Neural progenitor cell (in vitro differentiated cells): ENCODE results near the gene TNRC18. TPM values are rescaled to one million over a fixed set of nuclear protein-coding genes. Genes with fewer than 3 reads are reported as not detected.

Experiments used
- DNase-seq: peaks from one replicate; pipeline ENCODE4 v3.0.0-alpha.2; 2016; ENCODE audit warnings: low spot score
- H2AFZ ChIP-seq: fragments of 200-600 bp; sonication (generic); replicated peaks from 2 replicates; pipeline ENCODE4 v1.6.1; 2016; ENCODE audit warnings: antibody characterized with exemption
- H3F3A ChIP-seq: fragments of 200-600 bp; sonication (generic); 2 replicates; pipeline ENCODE4 v1.6.1; 2016; ENCODE audit warnings: antibody characterized with exemption, low read depth
- H3K27ac ChIP-seq: fragments of 200-600 bp; sonication (generic); 2 replicates; pipeline ENCODE4 v1.5.1; 2016; ENCODE audit warnings: mild to moderate bottlenecking
- H3K27me3 ChIP-seq: fragments of 200-600 bp; sonication (generic); 2 replicates; pipeline ENCODE4 v1.6.1; 2016; ENCODE audit warnings: mild to moderate bottlenecking, moderate library complexity
- H3K36me3 ChIP-seq: fragments of 200-600 bp; sonication (generic); 2 replicates; pipeline ENCODE4 v1.5.1; 2016
- H3K4me1 ChIP-seq: fragments of 200-600 bp; sonication (generic); 2 replicates; pipeline ENCODE4 v1.6.1; 2016; ENCODE audit warnings: mixed run types
- H3K4me2 ChIP-seq: fragments of 200-600 bp; sonication (generic); 2 replicates; pipeline ENCODE4 v1.6.1; 2016
- H3K4me3 ChIP-seq: fragments of 200-600 bp; sonication (generic); 2 replicates; pipeline ENCODE4 v1.5.1; 2016
- H3K79me2 ChIP-seq: fragments of 200-600 bp; sonication (generic); 2 replicates; pipeline ENCODE4 v1.6.1; 2016; ENCODE audit warnings: low read depth
- H3K9ac ChIP-seq: fragments of 200-600 bp; sonication (generic); 2 replicates; pipeline ENCODE4 v1.6.1; 2016
- H3K9me3 ChIP-seq: fragments of 200-600 bp; sonication (generic); 2 replicates; pipeline ENCODE4 v1.5.1; 2016; ENCODE audit warnings: low read depth
- H4K20me1 ChIP-seq: fragments of 200-600 bp; sonication (generic); 2 replicates; pipeline ENCODE4 v1.6.1; 2016; ENCODE audit warnings: low read depth
- H3K27ac Mint-ChIP-seq: 3 replicates; pipeline ENCODE4 v1.8.0; 2021; ENCODE audit warnings: mixed read lengths
- H3K27me3 Mint-ChIP-seq: 2 replicates; pipeline ENCODE4 v1.8.0; 2022; ENCODE audit warnings: low read depth, mild to moderate bottlenecking, inconsistent platforms, moderate library complexity, mixed read lengths; ENCODE audit not compliant: insufficient read depth
- H3K36me3 Mint-ChIP-seq: 3 replicates; pipeline ENCODE4 v1.8.0; 2021; ENCODE audit warnings: mixed read lengths
- H3K4me1 Mint-ChIP-seq: 3 replicates; pipeline ENCODE4 v1.8.0; 2021; ENCODE audit warnings: mixed read lengths
- H3K4me3 Mint-ChIP-seq: 3 replicates; pipeline ENCODE4 v1.8.0; 2021; ENCODE audit warnings: mild to moderate bottlenecking, moderate library complexity, mixed read lengths
- H3K9me3 Mint-ChIP-seq: 3 replicates; pipeline ENCODE4 v1.8.0; 2020; ENCODE audit warnings: mixed read lengths
- CTCF ChIP-seq: fragments of 200-600 bp; sonication (generic); IDR thresholded peaks from 2 replicates; pipeline ENCODE4 v1.5.1; 2017; ENCODE audit warnings: antibody characterized with exemption, mild to moderate bottlenecking
- EZH2 ChIP-seq: fragments of 200-600 bp; sonication (generic); IDR thresholded peaks from 2 replicates; pipeline ENCODE4 v1.6.1; 2017; ENCODE audit warnings: antibody characterized with exemption, mild to moderate bottlenecking, moderate library complexity
- EZH2phosphoT487 ChIP-seq: fragments of 200-600 bp; sonication (generic); IDR thresholded peaks from 2 replicates; pipeline ENCODE4 v1.6.1; 2017; ENCODE audit warnings: antibody characterized with exemption
- total RNA-seq: library from RNA; depleted of rRNA; stranded (reverse); fragments of >200 nt; gene quantifications from 2 replicates; pipeline ENCODE4 v1.2.3, GENCODE V29; 2015; ENCODE audit warnings: low replicate concordance

TNRC18 gene
- total RNA-seq, 1 donor from 2014 or later = 16.1 TPM

GRCh38 chr7:5377279-5377678 lies 46.4 kb downstream of the TNRC18 start:
- Histone ChIP-seq H3F3A (peaks cover 1% of the 10 kb centered on the region), H3K4me2 (no peak overlapping the region), H3K79me2 (peaks cover 18% of the 10 kb centered on the region), H3K27ac (no peak overlapping the region), H3K4me3 (no peak overlapping the region), H3K9ac (no peak overlapping the region), H3K9me3 (no peaks in the 10 kb centered on the region), H4K20me1 (peaks cover 44% of the 10 kb centered on the region), H2AFZ (no peak overlapping the region), H3K36me3 (no peaks in the 10 kb centered on the region), H3K4me1 (peaks cover 5% of the 10 kb centered on the region), H3K27me3 (no peaks in the 10 kb centered on the region)
- Mint-ChIP-seq H3K27me3 (peaks cover 4% of the 10 kb centered on the region), H3K4me3 (no peak overlapping the region), H3K9me3 (no peaks in the 10 kb centered on the region), H3K4me1 (peaks cover 10% of the 10 kb centered on the region), H3K36me3 (peaks cover 20% of the 10 kb centered on the region), H3K27ac (no peak overlapping the region)
- TF ChIP-seq EZH2 = no peak
- no peak for TF ChIP-seq EZH2phosphoT487
- no peak for TF ChIP-seq CTCF
- DNase-seq = no peak

- Mint-ChIP-seq H3K36me3 (peaks cover 20% of the 10 kb centered on the region), H3K27ac (no peak overlapping the region), H3K9me3 (no peaks in the 10 kb centered on the region), H3K27me3 (peaks cover 4% of the 10 kb centered on the region), H3K4me1 (no peaks in the 10 kb centered on the region), H3K4me3 (no peak overlapping the region)
- H3K9me3 ChIP-seq = no peaks in the 10 kb centered on the region
- no peaks in the 10 kb centered on the region for H3K27me3 ChIP-seq
- no peak overlapping the region for H3K27ac ChIP-seq
- H3K4me3 ChIP-seq = no peak overlapping the region
- no peaks in the 10 kb centered on the region for H3K4me1 ChIP-seq
- H3K9ac ChIP-seq = no peak overlapping the region
- H3K79me2 ChIP-seq = peaks cover 5% of the 10 kb centered on the region
- TF ChIP-seq EZH2phosphoT487 = no peak
- no peak for TF ChIP-seq EZH2
- no peak for TF ChIP-seq CTCF
- no peaks in the 10 kb centered on the region for H3K36me3 ChIP-seq
- H3K4me2 ChIP-seq = no peak overlapping the region
- no peaks in the 10 kb centered on the region for H3F3A ChIP-seq
- no peak for DNase-seq
- H4K20me1 ChIP-seq = peaks cover 30% of the 10 kb centered on the region
- H2AFZ ChIP-seq = no peak overlapping the region
Measured at GRCh38 chr7:5375925-5376324, 47.7 kb downstream of the TNRC18 start.

GRCh38 chr7:5374464-5374863 lies 49.2 kb downstream of the TNRC18 start:
- H3K4me3 ChIP-seq = no peak overlapping the region
- no peaks in the 10 kb centered on the region for H3K36me3 ChIP-seq
- H3K27me3 Mint-ChIP-seq = peaks cover 2% of the 10 kb centered on the region
- H4K20me1 ChIP-seq = peaks cover 25% of the 10 kb centered on the region
- H3K4me2 ChIP-seq = no peak overlapping the region
- H3K27me3 ChIP-seq = no peaks in the 10 kb centered on the region
- H3K27ac Mint-ChIP-seq = no peak overlapping the region
- no peaks in the 10 kb centered on the region for H3K79me2 ChIP-seq
- H3K9ac ChIP-seq = no peak overlapping the region
- no peak for DNase-seq
- TF ChIP-seq CTCF (no peak), EZH2phosphoT487 (no peak), EZH2 (no peak)
- no peaks in the 10 kb centered on the region for H3K4me1 ChIP-seq
- H3F3A ChIP-seq = no peaks in the 10 kb centered on the region
- peaks cover 22% of the 10 kb centered on the region for H3K36me3 Mint-ChIP-seq
- H3K4me3 Mint-ChIP-seq = no peak overlapping the region
- no peak overlapping the region for H3K27ac ChIP-seq
- H3K9me3 ChIP-seq = no peaks in the 10 kb centered on the region
- H3K9me3 Mint-ChIP-seq = no peaks in the 10 kb centered on the region
- H2AFZ ChIP-seq = no peak overlapping the region
- H3K4me1 Mint-ChIP-seq = no peaks in the 10 kb centered on the region
